HUES6 (cell line): Measurements from ENCODE around the gene DVL1.
"Not testable (repeated sequence)": the region's sequence is repeated elsewhere in the genome, so short reads cannot be mapped to it uniquely, and the experiment has no call there.

Experiments
- H3K27ac ChIP-seq: 2 replicates; pipeline ENCODE4 v1.7.0; 2013; ENCODE audit warnings: low read depth, mild to moderate bottlenecking, low read length, inconsistent platforms
- H3K27me3 ChIP-seq: 2 replicates; pipeline ENCODE4 v1.6.1; 2013; ENCODE audit warnings: low read length; ENCODE audit not compliant: control insufficient read depth, insufficient read depth
- H3K36me3 ChIP-seq: 2 replicates; pipeline ENCODE4 v1.6.1; 2013; ENCODE audit warnings: low read length; ENCODE audit not compliant: control insufficient read depth, insufficient read depth
- H3K4me1 ChIP-seq: 2 replicates; pipeline ENCODE4 v1.6.1; 2013; ENCODE audit warnings: low read length; ENCODE audit not compliant: control insufficient read depth, insufficient read depth
- H3K4me3 ChIP-seq: 2 replicates; pipeline ENCODE4 v1.5.1; 2013; ENCODE audit warnings: low read depth, low read length
- H3K9ac ChIP-seq: one replicate; pipeline ENCODE4 v1.6.1; 2013; ENCODE audit warnings: mild to moderate bottlenecking, low read length
- H3K9me3 ChIP-seq: 2 replicates; pipeline ENCODE4 v1.6.1; 2013; ENCODE audit warnings: low read depth, low read length; ENCODE audit not compliant: control insufficient read depth, insufficient read depth

Gene DVL1

GRCh38 chr1:1322418-1322817 is 26.8 kb downstream of the DVL1 start:
- H3K27me3 ChIP-seq = no peaks in the 10 kb centered on the region
- H3K36me3 ChIP-seq = peaks cover 41% of the 10 kb centered on the region
- H3K4me3 ChIP-seq = no peak overlapping the region
- no peaks in the 10 kb centered on the region for H3K9me3 ChIP-seq
- peaks cover 6% of the 10 kb centered on the region; the same call in 1 of the 2 replicates for H3K4me1 ChIP-seq
- H3K27ac ChIP-seq = no peak overlapping the region
- H3K9ac ChIP-seq = no peak overlapping the region

- H3K36me3 ChIP-seq = peaks cover 41% of the 10 kb centered on the region
- no peaks in the 10 kb centered on the region for H3K9me3 ChIP-seq
- H3K4me3 ChIP-seq = no peak overlapping the region
- no peak overlapping the region for H3K9ac ChIP-seq
- 0 out of 2 replicates have a peak overlapping the region, but pooled peaks have one; percentile 5 for H3K27ac ChIP-seq
- peaks cover 6% of the 10 kb centered on the region; the same call in 1 of the 2 replicates for H3K4me1 ChIP-seq
- H3K27me3 ChIP-seq = no peaks in the 10 kb centered on the region
These were observed 27.7 kb downstream of the DVL1 start for GRCh38 chr1:1321477-1321876.

GRCh38 chr1:1320666-1321448 is 28.4 kb downstream of the DVL1 start:
- H3K4me3 ChIP-seq = no peak overlapping the region
- H3K27ac ChIP-seq = 0 out of 2 replicates have a peak overlapping the region, but pooled peaks have one; percentile 5
- H3K9me3 ChIP-seq = no peaks in the 10 kb centered on the region
- H3K4me1 ChIP-seq = peaks cover 11% of the 10 kb centered on the region
- H3K36me3 ChIP-seq = peaks cover 41% of the 10 kb centered on the region
- H3K9ac ChIP-seq = no peak overlapping the region
- no peaks in the 10 kb centered on the region for H3K27me3 ChIP-seq

GRCh38 chr1:1319646-1319941 is 29.6 kb downstream of the DVL1 start:
- peaks cover 20% of the 10 kb centered on the region for H3K4me1 ChIP-seq
- no peak overlapping the region for H3K9ac ChIP-seq
- no peak overlapping the region for H3K27ac ChIP-seq

GRCh38 chr1:1318777-1319645 is 30.2 kb downstream of the DVL1 start:
- H3K4me1 ChIP-seq = peaks cover 20% of the 10 kb centered on the region
- H3K4me3 ChIP-seq = no peak overlapping the region
- no peak overlapping the region for H3K9ac ChIP-seq
- H3K27me3 ChIP-seq = no peaks in the 10 kb centered on the region
- H3K27ac ChIP-seq = no peak overlapping the region
- no peaks in the 10 kb centered on the region for H3K9me3 ChIP-seq
- H3K36me3 ChIP-seq = peaks cover 54% of the 10 kb centered on the region

More at GRCh38 chr1:1319646-1319941, 29.6 kb downstream of the DVL1 start:
- H3K27me3 ChIP-seq = no peaks in the 10 kb centered on the region
- H3K4me3 ChIP-seq = no peak overlapping the region
- peaks cover 48% of the 10 kb centered on the region for H3K36me3 ChIP-seq
- H3K9me3 ChIP-seq = no peaks in the 10 kb centered on the region

- peaks cover 62% of the 10 kb centered on the region for H3K36me3 ChIP-seq
- no peak overlapping the region for H3K27ac ChIP-seq
- peaks cover 20% of the 10 kb centered on the region for H3K4me1 ChIP-seq
- no peak overlapping the region for H3K4me3 ChIP-seq
- no peaks in the 10 kb centered on the region for H3K9me3 ChIP-seq
- no peaks in the 10 kb centered on the region for H3K27me3 ChIP-seq
- no peak overlapping the region for H3K9ac ChIP-seq
These were observed 31.0 kb downstream of the DVL1 start for GRCh38 chr1:1318131-1318652.

GRCh38 chr1:1317420-1317819 is 31.8 kb downstream of the DVL1 start:
- H3K4me3 ChIP-seq = no peak overlapping the region
- H3K9ac ChIP-seq = no peak overlapping the region
- peaks cover 70% of the 10 kb centered on the region for H3K36me3 ChIP-seq
- H3K9me3 ChIP-seq = no peaks in the 10 kb centered on the region
- peaks cover 20% of the 10 kb centered on the region for H3K4me1 ChIP-seq
- H3K27me3 ChIP-seq = no peaks in the 10 kb centered on the region
- no peak overlapping the region for H3K27ac ChIP-seq

- not testable (repeated sequence) for H3K9me3 ChIP-seq, H3K27me3 ChIP-seq, H3K9ac ChIP-seq, H3K4me3 ChIP-seq, H3K27ac ChIP-seq
- H3K4me1 ChIP-seq = peaks cover 20% of the 10 kb centered on the region
- peaks cover 78% of the 10 kb centered on the region for H3K36me3 ChIP-seq
These were observed 33.0 kb downstream of the DVL1 start for GRCh38 chr1:1316199-1316598.

GRCh38 chr1:1315435-1315954 is 33.7 kb downstream of the DVL1 start:
- Histone ChIP-seq H3K27me3 (no peaks in the 10 kb centered on the region), H3K36me3 (peaks cover 78% of the 10 kb centered on the region), H3K9ac (peak overlapping the region; percentile 50), H3K9me3 (no peaks in the 10 kb centered on the region), H3K4me3 (no peak overlapping the region), H3K27ac (0 out of 2 replicates have a peak overlapping the region, but pooled peaks have one; percentile 27), H3K4me1 (peaks cover 20% of the 10 kb centered on the region)

GRCh38 chr1:1314678-1315335 is 34.4 kb downstream of the DVL1 start:
- Histone ChIP-seq H3K9me3 (no peaks in the 10 kb centered on the region), H3K4me1 (peaks cover 25% of the 10 kb centered on the region), H3K36me3 (peaks cover 78% of the 10 kb centered on the region), H3K9ac (peak overlapping the region; percentile 50), H3K4me3 (no peak overlapping the region), H3K27me3 (no peaks in the 10 kb centered on the region), H3K27ac (0 out of 2 replicates have a peak overlapping the region, but pooled peaks have one; percentile 27)
